Measurements from ENCODE around the gene FOXA3.
A peak's percentile ranks its signal among the peaks of the same experiment; 100 is the strongest.

FOXA3 gene

DNA sequence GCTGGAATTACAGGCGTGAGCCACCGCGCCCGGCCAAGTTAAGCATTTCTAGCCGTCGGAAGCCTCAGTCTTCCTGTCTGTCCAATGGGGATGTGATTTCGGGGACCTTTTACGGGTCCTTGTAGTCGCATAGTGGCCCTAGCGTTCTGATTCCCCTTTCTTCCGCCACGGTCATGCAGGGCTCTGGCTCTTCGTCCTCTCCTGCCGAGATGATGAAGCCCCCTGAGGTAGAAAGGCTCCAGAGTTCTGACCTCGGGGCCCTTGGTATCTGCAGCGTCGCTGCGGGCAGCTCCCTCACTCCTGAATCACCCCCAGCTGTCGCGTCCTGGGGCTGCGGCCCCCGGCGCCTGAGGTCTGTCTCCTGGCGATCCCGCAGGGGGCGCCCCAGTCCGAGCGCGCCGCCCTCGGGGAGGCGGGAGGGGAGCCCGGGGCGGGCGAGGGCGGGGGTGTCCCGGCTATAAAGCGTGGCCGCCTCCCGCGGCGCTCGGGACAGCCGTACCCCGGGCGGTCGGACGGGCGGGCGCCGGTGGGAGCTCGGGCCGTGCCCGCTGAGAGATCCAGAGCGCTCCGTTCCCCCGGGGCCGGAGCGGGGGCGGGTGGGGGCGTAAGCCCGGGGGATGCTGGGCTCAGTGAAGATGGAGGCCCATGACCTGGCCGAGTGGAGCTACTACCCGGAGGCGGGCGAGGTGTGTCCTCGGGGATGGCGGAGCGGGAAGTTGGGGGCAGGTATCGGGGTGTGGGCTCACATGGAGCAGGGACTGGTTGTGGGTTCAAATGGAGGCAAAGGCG lies at the start of gene FOXA3:
Gene FOXA3, plus strand, starts transcription at position 487 of the 789 bp plus-strand sequence. Its CDS starts 131 bp downstream, at position 618.
- DNase-seq (ENCODE audit: low spot score): no peak

DNA sequence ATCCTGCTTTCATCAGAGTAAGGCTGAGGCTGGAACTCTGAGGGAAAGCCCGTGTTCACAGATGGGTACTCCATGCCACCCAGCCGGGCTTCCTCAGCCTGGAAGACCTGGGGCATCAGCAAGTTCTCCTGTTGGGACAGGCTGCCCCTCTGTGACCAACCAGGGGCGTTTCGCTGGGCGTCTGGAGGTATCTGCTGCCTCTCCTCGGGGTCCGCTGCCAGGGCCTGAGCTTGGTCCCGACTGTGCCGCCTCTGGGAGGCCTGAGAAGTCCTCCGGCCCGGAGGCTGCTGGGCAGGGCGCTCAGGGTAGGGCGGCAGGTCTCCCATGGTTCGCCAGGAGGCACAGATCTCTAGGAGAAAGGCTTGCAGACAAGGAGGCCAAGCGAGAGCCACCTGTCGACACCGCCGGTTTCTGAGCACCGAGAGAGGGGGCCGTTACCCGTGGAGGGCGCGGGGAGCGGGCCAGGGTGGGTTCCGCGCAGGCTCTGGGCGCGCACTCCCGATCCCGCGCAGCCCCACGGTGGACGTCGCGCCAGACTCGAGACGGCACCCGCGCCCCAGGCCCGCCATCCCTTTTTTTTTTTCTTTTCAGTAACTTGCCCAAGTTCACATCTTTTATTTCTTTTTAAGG lies 49.2 kb upstream of the FOXA3 start, which contains the start of gene RSPH6A:
Gene RSPH6A, minus strand, starts transcription at position 458 of the 630 bp plus-strand sequence. Its CDS starts 132 bp downstream, at position 326.
- DNase-seq (ENCODE audit: low spot score): no peak

DNA sequence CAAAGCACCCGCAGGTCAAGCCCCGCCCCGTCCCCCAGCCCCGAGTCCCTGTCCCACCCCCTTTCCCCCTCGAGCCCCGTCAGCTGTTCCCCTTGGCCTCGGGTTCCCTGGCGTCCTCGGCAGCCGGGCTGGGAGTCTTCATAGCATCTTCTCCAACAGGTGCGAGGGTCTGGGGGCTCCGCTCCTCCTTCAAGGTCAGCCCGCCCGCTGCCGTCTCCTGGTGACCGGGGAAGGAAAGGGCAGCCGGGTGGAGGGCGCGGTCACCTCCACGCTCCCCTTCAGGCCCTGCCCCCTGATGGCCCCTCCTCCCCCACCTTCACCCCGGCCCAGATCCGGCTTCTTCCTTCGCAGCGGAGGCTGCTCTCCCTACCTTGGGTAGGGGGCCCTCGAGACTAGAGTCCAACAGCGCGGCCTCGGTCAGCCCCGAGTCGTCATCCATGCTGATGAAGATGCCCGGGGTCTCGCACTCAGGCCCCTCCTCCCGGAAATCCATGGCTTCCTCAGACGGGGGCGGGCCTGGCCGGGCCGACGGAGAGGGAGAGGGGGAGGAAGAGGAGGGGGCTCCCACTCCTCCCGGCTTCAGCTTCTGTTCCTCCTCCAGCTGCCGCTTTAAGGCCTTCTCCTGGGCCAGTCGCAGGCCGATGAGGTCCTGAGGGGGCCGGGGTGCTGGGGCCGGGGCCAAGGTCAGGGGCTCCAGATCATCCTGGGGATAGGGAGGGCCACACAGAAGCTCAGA lies 48.5 kb upstream of the FOXA3 start:
- DNase-seq (ENCODE audit: low spot score): no peak

DNA sequence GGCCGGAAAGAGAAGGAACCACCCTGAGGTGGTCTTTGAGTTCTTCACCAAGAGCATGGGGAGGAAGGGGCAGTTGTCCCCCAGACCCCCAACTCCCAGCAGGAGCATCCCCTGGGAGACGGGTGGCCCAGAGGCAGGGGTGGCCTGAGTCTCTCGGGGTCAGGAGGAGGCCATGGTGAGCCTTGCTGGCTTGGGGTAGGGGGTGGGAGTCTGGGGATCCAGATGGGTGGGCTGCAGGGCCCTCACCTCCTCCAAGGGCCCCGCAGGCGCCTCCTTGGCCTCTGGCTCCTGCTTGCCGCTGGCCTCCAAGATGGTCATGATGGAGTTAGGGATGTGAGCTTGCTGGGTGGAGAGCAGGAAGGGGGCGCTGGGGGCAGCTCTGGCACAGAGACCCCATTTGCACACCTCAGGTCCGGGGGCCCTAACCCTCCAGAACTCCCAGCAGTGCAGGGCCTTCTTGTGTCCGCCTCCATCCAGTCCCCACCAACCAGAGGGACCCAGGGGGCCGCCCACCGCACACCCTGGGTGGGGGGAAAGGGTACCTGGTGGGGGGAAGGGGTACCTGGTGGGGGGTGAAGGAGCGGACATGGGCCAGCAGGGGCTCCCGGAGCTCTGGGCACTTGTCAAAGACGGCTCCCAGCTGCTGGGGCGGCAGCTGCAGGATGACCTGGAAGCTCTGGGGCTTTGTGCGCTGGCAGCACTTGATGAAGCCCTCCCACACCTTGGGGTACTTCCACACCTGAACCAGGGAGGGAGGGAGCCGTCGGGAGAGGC lies 47.7 kb upstream of the FOXA3 start:
- no peak for DNase-seq (ENCODE audit: low spot score)

DNA sequence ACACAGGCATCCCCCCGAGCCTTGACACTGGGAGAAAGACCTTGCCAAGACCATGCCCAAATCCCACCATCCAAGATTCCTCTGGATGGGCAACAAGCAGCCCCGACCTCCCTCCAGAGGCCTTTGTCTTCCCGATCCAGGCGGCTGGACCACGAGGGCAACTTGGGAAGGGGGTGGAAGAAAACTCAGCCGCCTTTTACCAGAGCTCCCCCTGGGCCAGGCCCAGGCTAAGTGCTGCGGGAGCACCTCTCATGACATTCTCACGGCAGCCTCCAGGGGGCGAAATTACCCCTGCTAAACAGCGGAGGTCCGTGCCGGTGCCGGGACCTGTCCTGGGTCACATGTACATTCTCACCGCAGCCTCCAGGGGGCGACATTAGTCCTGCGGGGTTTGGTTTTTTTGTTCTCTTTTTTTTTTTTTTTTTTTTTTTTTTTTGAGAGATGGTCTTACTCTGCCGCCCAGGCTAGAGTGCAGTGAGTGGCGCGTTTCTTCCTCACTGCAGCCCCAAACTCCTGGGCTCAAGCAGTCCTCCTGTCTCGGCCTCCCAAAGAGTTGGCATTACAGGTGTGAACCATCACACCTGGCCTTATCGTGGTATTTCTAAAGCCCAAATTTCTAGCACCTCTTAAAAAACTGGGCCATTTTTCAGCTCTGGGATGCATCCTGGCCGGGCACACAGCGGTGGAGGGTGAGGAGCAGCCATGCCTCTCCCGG lies 47.0 kb upstream of the FOXA3 start:
- peak; percentile 78 for DNase-seq (ENCODE audit: low spot score)

DNA sequence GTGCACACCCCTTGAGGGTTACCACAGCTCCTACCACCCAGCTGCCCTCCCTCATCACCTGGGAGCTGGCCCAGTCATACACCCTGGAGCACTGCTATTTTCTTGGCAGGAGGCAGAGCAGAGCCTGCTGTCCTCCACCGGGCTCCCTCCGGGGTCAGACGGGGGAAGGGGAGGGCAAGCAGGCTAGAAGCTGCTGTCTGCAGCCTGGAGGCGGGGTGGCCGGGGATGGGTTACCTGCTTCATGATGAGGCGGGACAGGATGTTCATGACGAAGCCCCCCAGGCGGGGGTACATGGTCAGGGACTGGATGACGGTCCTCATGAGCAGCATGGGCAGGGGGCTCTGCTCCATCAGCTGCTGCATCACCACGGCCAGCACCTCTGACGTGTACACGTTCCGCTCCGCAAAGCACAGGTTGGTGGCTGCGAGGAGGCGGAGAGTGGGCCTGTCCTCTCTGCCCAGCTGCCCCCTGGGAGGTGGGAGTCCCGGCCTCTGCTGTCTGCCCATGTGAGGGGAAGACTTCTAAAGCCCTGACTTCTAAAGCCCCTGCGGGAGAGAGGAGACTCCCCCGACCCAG lies 46.3 kb upstream of the FOXA3 start:
- no peak for DNase-seq (ENCODE audit: low spot score)

DNA sequence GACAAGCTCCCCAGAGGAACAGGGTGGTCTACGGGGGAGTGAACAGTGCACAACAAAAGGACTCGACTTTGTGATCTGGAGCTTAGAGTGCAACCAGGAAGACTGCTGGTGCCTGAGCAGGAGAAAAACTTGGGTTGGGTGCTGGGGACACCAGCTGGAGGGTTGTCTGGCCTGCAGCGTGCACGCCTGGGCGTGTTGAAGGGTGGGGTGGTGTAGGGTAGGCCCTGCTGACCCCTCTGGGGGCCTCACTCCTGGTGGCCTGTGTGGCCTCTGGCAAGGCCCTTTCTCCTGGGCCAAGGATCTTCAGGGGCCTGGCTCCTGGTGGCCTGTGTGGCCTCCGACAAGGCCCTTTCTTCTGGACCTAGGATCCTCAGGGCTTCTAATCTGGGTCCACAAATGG lies 44.4 kb upstream of the FOXA3 start:
- DNase-seq (ENCODE audit: low spot score): no peak

DNA sequence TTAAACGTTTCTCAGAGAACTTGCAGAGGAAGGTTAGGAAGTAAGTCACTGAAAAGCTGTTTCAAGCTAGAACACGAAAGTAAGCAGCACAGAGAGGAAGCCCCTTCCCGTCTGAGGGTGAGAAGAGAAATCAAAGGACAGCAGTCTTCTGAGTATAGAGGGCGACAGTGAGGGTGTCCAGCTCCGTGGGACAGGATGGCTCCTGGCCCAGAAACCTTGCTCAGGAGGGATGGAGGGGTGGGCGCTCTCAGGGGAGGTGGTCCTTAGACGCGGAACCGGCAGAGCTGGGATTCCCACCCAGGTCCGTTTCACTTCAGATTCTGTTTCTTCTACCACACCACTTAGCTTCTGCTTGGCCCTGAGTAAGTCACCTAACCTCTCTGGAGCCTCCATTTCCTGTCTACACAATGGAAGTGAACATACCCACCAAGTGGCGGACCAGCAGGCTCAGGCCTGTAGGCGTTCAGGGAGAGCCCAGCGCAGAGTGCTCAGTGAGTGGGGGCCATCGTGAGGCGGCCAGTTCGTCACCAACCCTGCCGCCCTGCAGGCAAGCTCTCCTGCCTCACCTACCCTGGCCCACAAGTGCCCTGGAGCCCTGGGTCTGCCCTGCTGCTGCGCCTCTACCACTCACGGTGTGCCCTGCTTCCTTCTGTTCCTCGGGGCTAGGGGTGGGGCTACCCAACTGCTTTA lies 43.6 kb upstream of the FOXA3 start:
- DNase-seq (ENCODE audit: low spot score): no peak

DNA sequence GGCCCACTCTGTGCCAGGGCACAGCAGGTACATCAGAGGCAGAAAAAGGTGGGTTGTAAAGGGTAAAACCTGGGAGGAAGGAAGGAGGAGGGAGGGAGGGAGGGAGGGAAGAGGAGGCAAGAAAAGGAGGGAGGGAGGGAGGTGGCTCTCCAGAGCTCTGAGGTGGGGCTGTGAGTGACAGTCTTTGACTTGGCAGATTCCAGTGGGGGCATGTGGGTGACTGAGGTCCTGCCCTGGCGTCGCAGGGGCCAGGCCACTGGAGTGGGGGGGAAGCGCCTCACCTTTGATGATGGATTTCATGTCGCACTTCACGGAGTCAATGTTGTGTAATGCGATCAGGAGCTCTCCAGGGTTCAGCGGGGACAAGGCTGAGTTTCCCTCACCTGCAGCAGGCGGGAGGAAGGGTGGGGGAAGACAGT lies 43.0 kb upstream of the FOXA3 start:
- DNase-seq (ENCODE audit: low spot score): no peak

DNA sequence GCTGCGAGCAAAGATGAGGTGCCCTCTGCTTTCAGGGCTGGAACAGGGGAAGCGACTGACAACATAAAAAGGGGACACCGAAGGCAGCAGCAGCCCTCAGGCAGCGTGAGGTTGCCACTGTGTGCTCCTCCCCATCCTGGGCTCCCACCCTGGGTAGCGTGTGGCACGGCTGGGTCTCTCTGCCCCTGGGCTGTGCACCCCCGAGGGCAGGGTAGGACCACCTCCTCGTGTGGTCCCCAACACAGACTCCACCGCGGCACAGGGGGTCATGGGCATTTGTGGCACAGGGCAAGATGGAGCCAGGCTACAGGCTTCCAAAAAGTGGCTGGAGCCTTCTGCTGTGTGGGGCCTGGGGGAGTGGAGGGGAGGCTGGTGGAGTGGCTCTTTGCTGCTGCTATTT lies 42.6 kb upstream of the FOXA3 start:
- DNase-seq (ENCODE audit: low spot score): no peak

DNA sequence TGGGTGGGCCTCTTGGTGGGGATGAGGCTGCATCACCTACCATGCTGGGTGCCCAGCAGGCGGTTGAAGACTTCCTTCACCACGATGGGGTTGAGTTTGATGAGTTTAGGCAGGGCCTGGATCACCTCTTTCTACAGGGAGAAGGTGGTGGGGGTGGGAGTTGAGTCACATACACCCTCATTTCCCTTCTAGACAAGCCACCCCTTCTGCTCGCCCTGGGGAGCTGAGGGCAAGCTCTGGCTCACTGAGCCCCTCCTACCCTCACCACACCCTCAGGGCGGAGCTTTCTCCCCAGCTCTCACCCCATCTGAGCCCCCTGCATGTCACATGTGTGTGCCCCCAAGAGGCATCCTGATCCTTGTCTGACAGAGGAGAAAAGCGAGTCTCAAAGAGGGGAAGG lies 41.4 kb upstream of the FOXA3 start:
- DNase-seq (ENCODE audit: low spot score): no peak

DNA sequence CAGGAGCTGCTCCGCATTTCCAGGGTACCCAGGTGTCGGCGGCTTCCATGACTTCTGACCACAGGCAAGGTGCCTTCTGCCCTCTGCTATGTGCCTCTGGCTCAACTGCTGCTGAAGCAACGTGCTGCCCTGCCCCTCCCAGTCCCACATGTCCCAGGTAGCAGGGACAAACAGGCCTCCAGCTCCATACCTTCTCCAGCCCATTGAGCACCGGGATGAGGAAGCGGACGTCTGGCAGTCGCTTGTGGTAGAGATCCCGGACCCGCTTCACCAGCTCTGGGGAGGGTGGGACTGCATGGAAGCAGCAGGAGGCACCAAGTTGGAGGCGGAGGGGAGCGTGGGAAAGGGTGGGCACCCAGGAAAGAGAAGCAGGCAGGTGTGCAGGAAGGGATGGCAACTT lies 40.9 kb upstream of the FOXA3 start:
- DNase-seq (ENCODE audit: low spot score): no peak

DNA sequence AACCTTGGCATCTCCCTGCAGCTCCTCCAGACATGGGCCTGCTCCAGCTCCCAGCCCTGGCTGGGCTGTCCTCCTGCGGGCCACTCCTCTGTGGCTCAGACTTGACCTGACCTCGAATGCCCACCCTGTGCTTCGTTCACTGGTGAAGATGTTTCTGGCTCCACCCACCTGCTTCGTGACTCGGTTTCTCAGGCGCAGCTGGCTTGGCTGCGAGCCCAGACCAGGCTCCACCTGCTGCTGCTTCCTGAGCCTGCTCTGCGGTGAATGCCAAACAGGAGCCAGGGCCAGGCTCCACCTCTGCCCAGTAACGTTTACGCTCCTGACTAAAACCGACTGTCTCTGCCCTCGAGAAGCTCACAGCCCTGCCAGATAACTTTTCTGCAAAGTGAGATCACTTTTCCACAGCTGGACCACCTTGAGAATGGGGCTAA lies 40.1 kb upstream of the FOXA3 start:
- DNase-seq (ENCODE audit: low spot score): no peak

DNA sequence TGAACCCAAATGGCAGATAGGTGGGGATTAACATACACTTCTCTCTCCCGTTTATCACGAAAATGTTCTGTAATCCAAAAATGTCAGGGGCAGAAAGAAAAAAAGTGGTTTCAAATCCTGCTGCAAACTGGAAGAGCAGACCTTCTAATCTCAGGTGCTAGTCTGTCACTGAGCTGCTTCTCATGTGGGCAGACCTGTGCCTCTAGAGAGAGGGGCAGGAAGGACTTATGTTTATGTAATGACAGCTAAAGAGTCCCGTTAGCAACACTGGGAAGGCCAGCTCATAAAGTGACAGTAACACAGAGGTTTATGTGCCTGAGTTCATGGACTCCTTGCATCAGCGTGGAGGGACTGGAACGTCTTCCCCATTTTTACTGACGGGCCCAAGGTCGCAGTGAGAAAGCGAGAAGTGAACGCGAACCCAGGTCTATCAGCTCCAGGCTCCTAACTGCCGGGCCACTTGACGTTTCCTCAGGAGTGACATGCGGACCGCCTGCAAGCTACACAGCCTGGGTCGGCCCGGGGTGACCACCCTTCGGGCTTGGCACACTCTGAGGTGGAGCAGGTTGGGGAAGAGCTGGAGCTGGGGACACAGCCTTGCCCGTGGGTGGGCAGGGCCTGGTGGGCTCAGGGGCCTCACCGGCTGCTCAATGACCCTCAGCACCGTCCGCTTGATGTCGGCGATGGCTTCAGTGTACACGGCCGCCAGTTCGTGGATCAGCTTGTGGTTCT lies 39.4 kb upstream of the FOXA3 start:
- DNase-seq (ENCODE audit: low spot score): no peak

DNA sequence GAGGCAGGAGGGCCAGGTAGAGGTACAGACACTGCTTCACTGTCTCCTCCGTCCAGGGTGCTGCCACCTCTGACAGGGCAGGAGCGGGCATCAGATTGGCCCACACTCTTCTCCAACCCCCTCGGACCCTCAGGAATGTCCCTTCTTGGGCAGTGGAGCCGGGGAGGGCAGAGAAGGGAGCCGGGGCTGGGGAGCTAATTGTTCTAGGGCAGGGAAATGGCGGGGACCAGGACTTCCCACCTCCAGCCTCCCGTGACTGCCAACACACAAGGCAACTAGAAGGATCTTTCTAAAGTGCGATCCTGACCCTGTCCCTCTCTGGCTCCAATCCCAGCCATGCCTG lies 38.9 kb upstream of the FOXA3 start:
- no peak for DNase-seq (ENCODE audit: low spot score)

DNA sequence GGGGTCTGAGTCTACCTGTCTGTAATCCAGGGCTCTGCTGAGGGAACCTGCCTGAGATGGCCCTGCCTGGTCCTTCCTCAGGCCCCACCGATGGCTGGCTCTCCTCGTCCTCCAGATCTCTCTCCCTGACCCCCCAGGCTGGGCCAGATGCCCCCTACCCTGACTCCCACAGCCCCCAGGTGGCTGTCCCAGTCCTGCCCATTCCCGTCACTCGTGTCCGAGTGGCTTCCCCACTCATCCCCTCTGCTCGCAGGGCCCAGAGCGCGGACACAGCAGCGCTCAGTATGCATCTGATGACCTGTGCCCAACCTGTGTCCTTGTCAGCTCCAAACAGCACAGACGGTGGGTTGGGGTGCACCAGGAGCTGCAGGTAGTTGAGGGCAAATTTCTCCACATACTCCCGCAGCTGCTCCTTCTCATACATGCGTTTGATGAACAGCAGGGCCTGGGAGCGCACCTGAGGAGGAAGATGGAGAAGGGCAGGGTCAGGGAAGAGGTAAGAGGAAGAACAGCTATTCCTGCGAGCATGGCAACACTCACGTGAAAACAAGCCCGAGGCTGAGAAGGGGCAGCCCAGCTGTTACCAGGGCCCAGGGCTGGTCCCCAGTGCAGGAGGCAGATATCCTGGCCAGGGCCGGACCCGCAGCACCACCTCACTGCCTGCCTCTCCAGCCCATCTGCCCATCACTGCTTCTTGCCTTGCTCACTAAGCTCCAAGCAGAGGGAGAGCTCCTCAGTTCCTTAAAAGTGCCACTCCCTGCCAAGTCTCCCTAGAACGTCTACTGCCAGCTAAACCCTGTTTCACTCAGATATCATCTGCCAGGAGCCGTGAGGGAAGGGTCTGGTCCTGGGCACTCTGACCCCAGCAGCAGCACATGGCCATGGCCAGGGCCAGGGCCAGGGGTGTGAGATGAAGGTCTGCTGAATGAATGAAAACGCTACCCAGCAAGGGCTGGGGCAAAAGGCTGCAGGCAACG lies 37.9 kb upstream of the FOXA3 start:
- DNase-seq (ENCODE audit: low spot score): no peak

DNA sequence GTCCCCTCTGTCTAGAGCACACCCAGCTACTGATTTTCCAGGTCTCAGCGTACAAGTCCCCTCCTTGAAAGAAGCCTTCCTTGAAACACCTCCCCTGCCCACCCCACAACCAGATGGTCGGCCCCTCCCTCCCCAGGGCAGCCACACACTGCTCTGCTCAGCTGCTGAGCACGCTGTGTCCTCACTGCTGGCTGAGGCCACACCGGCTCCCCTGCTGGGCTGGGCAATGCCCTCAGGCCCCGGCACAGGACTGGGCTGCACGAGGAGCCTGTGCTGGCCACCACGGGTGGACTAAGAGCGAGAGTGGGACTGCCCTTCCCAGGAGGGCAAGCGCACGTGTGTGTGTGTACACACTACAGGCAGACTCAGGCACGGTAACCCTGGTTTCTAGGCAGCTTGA lies 37.2 kb upstream of the FOXA3 start:
- no peak for DNase-seq (ENCODE audit: low spot score)

DNA sequence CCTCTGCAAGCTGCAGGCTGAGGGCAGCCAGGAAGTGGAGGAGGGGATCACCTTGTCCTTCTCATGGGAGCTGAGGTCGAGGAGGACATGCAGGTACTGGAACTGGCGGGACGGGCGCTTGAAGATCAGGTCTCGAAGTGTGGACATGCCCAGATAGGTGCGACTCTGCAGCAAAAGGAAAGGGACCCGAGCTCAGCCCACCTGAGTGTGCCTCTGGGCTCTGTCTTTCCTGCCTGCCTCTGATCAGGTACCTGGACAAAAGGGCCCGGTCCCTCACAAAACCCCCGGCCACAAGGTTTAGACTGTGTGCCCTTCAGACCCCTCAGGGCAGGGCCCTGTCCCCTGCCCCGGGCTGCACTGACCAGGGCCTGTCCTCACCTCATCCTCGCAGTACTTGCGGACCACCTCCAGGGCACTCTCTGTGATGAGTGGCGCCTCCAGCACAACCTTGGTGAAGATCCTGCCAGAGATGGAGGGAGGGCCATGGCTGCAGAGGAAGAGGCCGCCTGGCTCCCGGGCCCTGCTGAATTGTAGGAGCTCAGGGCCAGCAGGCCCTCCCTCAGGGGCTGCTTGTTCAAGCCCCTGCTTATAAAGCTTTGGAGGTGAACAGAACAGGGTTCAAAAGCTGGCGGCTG lies 36.5 kb upstream of the FOXA3 start:
- DNase-seq (ENCODE audit: low spot score): no peak

All from globus pallidus (tissue), 1 donor.